Osteoblast (primary cell): ENCODE measurements around the gene UST. TPM values are rescaled to one million over a fixed set of nuclear protein-coding genes. Genes with fewer than 3 reads are reported as not detected.

Experiments used
- DNase-seq: peaks from one replicate; pipeline ENCODE4 v3.0.0; 2011; ENCODE audit warnings: low spot score, mixed read lengths; ENCODE audit not compliant: insufficient read length; ENCODE audit errors: missing footprints
- H2AFZ ChIP-seq: 2 replicates; pipeline ENCODE4 v1.6.0; 2011; ENCODE audit warnings: mild to moderate bottlenecking, low read length
- H3K27ac ChIP-seq: 2 replicates; pipeline ENCODE4 v1.5.1; 2011; ENCODE audit warnings: mild to moderate bottlenecking, low read depth, low read length, moderate library complexity
- H3K27me3 ChIP-seq: 2 replicates; pipeline ENCODE4 v1.6.0; 2012; ENCODE audit warnings: mild to moderate bottlenecking, control low read depth, inconsistent platforms, low read length, moderate library complexity; ENCODE audit not compliant: insufficient read depth
- H3K36me3 ChIP-seq: 2 replicates; pipeline ENCODE4 v1.5.1; 2011; ENCODE audit warnings: mild to moderate bottlenecking, low read length, control low read depth, moderate library complexity; ENCODE audit not compliant: insufficient read depth
- H3K4me1 ChIP-seq: 2 replicates; pipeline ENCODE4 v1.5.1; 2011; ENCODE audit warnings: mild to moderate bottlenecking, low read length, control low read depth, moderate library complexity; ENCODE audit not compliant: insufficient read depth
- H3K4me2 ChIP-seq: 2 replicates; pipeline ENCODE4 v1.6.0; 2011; ENCODE audit warnings: mild to moderate bottlenecking, low read length; ENCODE audit not compliant: insufficient read depth
- H3K4me3 ChIP-seq: fragments of 200-600 bp; sonication (generic); 3 replicates; pipeline ENCODE4 v1.5.1; 2012; ENCODE audit warnings: mild to moderate bottlenecking, low read length, inconsistent platforms; ENCODE audit not compliant: insufficient read depth
- H3K79me2 ChIP-seq: 2 replicates; pipeline ENCODE4 v1.6.0; 2012; ENCODE audit warnings: mild to moderate bottlenecking, low read length, control low read depth, inconsistent platforms; ENCODE audit not compliant: insufficient read depth
- H3K9me3 ChIP-seq: 2 replicates; pipeline ENCODE4 v1.5.1; 2011; ENCODE audit warnings: low read depth, low read length, control low read depth
- H4K20me1 ChIP-seq: 2 replicates; pipeline ENCODE4 v1.6.0; 2012; ENCODE audit warnings: mild to moderate bottlenecking, low read length, control low read depth; ENCODE audit not compliant: insufficient read depth
- CTCF ChIP-seq: IDR thresholded peaks from 2 replicates; pipeline ENCODE4 v1.5.1; 2011; ENCODE audit warnings: mild to moderate bottlenecking, low read depth, low read length, moderate library complexity; ENCODE audit errors: extremely low read depth
- total RNA-seq: library from RNA; depleted of rRNA; stranded (reverse); fragments of >200 nt; gene quantifications from 2 replicates; pipeline ENCODE4 v1.2.3, GENCODE V29; 2012

UST gene
- total RNA-seq, 1 donor, result 18.1 TPM

DNA sequence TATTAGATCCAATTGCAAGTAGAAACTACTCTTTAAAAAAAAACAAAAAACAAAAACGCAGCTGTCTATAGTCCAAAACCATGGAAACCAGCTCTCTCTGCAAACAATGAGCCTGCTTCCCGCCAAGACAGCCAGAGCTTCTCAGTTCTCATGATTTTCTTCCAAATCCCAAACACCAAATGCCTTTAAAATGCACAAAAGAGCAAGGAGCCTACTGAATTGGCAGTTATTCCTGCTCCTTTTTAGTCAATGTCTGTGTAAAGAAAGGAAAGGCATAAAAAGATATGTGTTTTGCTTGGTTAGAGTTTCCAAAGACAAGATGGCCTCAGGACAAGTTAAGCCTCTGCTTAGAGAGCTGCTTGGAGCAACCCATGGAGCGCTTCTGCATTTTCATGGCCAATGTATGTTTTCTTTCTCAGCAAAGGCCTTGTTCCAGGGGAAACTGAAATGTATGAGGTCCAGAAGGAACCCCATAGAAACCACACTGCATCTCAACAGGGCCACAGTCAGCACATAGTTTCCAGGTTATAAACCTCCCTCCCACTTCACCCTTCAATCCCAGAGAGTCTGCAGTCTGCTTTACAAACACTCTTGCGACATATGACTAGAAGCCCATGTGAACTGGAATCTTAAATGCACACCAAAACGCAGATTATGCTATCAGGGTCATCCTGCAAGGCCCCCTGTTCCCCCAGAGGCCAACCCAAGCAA, 361.4 kb downstream of the UST start:
- Histone ChIP-seq H3K27me3 (peaks cover 20% of the 10 kb centered on the region), H3K27ac (no peak overlapping the region), H3K36me3 (no peaks in the 10 kb centered on the region), H3K4me2 (no peak overlapping the region), H3K9me3 (no peaks in the 10 kb centered on the region), H3K4me3 (no peak overlapping the region), H4K20me1 (no peaks in the 10 kb centered on the region), H3K79me2 (no peaks in the 10 kb centered on the region), H2AFZ (no peak overlapping the region), H3K4me1 (no peaks in the 10 kb centered on the region)
- DNase-seq, result no peak
- no peak for TF ChIP-seq CTCF

- Histone ChIP-seq H3K4me1 (no peaks in the 10 kb centered on the region), H3K27me3 (peaks cover 20% of the 10 kb centered on the region), H4K20me1 (no peaks in the 10 kb centered on the region), H3K4me3 (no peak overlapping the region), H3K9me3 (no peaks in the 10 kb centered on the region), H3K36me3 (no peaks in the 10 kb centered on the region), H3K27ac (no peak overlapping the region), H3K79me2 (no peaks in the 10 kb centered on the region), H2AFZ (no peak overlapping the region), H3K4me2 (no peak overlapping the region)
- TF ChIP-seq CTCF, result no peak
- DNase-seq, result no peak
Observed at GRCh38 chr6:149108749-149109100, 361.9 kb downstream of the UST start.

- Histone ChIP-seq H3K79me2 (no peaks in the 10 kb centered on the region), H3K36me3 (no peaks in the 10 kb centered on the region), H2AFZ (no peak overlapping the region), H3K4me2 (no peak overlapping the region), H3K27ac (no peak overlapping the region), H3K9me3 (no peaks in the 10 kb centered on the region), H3K4me1 (no peaks in the 10 kb centered on the region), H3K27me3 (peaks cover 20% of the 10 kb centered on the region), H4K20me1 (no peaks in the 10 kb centered on the region), H3K4me3 (no peak overlapping the region)
- TF ChIP-seq CTCF, result no peak
- DNase-seq, result no peak
Observed at GRCh38 chr6:149109397-149110070, 362.7 kb downstream of the UST start.

DNA sequence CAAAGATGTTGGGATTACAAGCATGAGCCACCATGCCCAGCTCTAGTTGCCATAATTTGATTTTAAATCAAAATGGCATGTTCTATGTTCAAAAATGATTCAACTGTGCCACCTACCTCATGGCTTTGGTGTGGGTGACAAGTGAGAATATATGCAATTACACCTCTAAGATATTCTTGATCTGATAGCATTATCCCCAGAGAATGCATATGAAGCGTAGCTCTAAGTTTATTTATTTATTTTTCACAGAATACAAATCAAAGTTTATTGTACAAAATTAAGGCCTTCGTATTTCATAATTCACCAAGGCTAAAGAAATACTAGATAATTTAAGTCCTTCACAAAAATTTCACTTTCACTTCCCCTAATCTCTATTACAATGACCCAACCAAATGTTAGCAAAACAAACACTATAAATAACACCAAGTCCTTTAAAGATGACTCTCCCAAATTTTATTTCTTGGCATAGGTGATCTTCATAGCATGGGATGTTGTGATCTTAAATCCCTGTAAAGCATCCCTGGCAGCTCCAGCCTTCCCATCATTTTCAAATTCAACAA, 364.8 kb downstream of the UST start:
- Histone ChIP-seq H3K4me2 (no peak overlapping the region), H3K4me3 (no peak overlapping the region), H4K20me1 (no peaks in the 10 kb centered on the region), H3K27me3 (peaks cover 34% of the 10 kb centered on the region), H3K79me2 (no peaks in the 10 kb centered on the region), H2AFZ (no peak overlapping the region), H3K9me3 (no peaks in the 10 kb centered on the region), H3K27ac (no peak overlapping the region), H3K36me3 (no peaks in the 10 kb centered on the region), H3K4me1 (no peaks in the 10 kb centered on the region)
- no peak for TF ChIP-seq CTCF
- no peak for DNase-seq
